Measurements from ENCODE around the gene ANKRD23.

ANKRD23 gene

DNA sequence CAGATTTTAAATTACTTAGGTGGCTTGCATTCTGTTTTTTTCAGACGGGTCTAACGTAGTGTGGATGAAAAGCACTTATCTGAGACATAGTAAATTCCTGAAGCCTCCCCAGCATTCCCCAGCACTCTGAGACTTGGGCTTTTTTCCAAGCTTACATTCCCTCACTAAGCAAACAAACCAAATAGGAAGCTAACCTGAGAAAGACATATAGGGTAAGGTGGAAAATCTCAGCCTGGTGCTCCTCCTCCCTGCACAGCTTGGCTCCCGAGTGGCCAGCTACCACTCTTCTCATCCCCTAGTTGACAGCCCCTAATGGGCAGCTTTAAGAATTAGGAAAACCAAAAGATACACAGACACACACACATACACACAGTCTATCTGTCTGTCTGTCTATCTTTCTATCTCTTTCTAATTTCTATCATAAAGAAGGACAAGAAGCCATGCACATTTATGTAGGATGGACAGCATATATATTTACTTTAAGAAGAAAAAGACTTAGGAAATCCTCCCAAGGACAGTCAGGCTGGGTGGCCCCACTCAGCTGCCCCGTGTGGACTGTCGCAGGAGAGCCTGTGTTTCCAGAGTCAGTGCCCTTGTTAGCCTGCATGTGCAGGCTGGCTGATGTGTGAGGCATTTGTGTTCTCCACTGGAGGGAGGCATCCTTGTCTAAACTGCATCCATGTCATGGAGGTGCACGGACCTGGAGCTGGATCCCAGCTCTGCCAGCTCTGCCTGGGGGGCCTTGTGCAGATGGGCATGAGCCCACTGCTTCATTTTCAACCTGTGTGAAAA lies 19.5 kb downstream of the ANKRD23 start:
- no peak for TF ChIP-seq GATA2 (IDR thresholded peaks at IDR 0.05; ENCODE audit: low read depth, low read length)
- TF ChIP-seq GATA3 (IDR thresholded peaks at IDR 0.05; ENCODE audit: low read depth, low read length) = no peak

DNA sequence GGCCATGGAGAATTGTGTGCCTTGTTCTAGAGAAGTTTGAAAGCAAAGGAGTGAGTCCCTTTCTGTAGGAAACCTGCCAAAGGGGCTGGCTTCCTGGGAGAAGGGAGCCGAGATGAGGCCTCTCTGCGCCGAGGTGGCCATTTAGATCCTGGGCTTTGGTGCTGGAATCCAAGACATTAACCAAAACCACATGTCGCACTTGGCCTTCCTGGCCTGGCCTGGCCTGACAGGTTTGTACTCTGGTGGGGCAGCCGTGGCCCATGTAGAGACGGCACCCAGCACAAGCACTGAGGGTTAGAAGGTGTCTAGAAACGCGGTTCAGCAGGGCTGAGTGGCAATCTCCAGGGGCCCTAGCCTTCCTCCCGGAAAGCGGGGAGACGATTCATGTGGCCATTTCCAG lies 20.6 kb downstream of the ANKRD23 start:
- no peak for TF ChIP-seq GATA2 (IDR thresholded peaks at IDR 0.05; ENCODE audit: low read depth, low read length)
- TF ChIP-seq GATA3 (IDR thresholded peaks at IDR 0.05; ENCODE audit: low read depth, low read length) = no peak

DNA sequence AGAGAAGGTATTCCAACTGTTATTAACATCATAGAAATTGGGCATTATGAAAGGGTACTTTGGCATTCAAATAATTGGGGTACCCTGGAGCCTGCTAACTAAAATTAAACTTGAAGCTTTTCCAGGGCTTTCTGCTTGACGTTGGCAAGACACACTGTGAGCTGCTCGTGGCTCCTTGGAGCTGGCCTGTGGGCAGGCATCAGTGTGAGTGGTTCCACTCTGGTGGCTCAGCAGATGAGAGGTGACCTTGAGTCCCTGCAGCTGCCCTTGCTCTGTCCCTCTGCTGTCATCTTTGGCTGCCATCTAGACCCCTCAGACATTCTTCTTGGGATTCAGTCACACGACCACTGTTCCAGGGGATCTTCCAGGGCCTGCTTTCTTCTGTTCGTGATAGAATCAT lies 21.0 kb downstream of the ANKRD23 start:
- TF ChIP-seq GATA3 (IDR thresholded peaks at IDR 0.05; ENCODE audit: low read depth, low read length) = no peak
- no peak for TF ChIP-seq GATA2 (IDR thresholded peaks at IDR 0.05; ENCODE audit: low read depth, low read length)

DNA sequence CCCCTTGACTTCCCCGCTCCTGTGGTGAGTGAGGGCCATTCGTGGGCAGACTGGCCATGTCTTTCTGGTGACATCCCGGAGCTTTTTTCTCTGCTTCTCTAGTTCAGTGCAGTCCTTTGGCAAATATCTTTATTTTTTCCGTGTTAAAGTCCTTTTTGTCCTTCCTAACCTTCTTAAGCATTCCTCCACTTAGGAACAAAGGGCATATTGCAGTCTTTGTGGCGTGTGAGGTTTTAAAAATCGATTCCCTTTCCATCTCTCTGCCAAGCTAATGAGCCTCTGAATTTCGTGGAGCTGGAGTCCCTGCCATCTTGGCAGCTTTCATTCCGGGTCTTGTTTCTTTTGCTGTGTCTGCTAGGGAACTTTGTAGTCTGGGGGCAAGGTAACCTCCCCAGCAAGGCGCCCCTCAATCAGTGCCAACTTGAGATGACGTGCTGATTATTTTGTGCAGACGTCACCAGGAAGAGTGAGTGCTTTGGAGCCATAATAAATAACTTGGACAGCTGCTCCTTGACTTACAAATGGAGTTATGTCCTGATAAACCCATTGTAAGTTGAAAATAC lies 22.6 kb downstream of the ANKRD23 start:
- TF ChIP-seq GATA3 (IDR thresholded peaks at IDR 0.05; ENCODE audit: low read depth, low read length) (no peak), GATA2 (IDR thresholded peaks at IDR 0.05; ENCODE audit: low read depth, low read length) (no peak)

DNA sequence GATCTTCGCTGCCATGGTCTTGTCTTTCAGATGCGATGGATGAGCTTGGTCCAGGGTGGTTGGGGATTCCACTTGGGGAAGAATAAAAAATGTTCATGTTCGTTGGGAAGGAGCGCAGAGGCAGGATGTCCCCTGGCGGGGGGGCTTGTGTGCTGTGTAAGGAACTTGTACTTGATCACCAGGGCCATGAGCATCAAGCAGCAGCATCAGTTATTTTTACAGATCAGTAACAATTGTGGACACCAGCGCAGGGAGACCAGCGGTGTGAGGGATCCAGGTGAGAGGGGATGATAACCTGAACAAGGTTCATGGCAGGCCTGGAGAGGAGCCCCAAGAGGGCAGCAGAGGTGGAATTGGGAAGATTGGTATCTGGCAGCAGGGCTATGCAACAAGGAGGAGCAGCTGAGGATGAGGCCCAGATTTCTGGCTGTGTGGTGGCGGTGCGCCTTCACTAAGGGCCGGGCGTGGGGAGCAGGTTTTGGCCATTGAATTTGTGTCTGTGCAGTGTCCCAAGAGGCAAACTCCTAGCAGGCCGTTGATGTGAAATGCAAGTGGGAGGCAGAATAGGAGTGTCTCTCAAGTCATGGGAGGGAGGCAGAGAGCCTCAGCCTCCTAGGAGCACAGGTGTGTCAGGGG lies 23.8 kb downstream of the ANKRD23 start:
- TF ChIP-seq GATA2 (IDR thresholded peaks at IDR 0.05; ENCODE audit: low read depth, low read length) = no peak
- no peak for TF ChIP-seq GATA3 (IDR thresholded peaks at IDR 0.05; ENCODE audit: low read depth, low read length)

DNA sequence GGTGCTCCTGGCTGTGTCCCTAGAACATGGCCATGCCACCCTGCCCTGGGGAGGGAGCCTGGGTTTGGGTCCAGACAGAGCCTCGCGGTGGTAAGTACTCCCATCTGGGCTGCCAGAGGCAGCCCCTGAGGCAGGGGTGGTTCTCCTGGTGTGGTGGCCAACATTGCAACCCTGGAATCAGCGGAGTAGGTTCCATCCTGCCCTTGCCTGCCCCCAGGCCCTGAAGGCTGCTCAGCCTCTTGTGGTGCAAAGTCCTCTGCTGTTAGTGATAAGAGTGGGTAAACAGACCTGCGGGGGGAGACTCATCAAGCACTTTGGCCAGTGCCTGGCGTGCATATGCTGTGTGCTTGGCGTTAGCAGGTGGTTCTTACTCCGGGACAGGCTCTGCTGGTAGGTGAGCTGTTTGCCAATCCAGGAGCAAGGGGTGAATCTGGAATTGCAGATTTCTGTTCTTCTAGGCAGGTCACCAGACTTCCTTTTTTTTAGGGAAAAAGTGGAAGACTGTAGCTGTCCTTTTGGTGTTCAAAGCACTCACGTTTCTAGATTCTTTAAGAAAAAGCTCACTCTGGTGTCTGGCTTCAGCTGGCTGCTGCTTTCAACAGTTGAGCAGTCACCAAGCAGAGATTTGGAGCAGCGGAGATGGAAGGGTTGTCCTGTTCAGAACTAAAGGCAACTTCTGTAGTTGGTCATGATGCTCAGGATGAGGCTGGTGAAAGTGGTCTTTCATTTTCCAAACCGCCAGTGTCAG lies 24.5 kb downstream of the ANKRD23 start:
- TF ChIP-seq GATA3 (IDR thresholded peaks at IDR 0.05; ENCODE audit: low read depth, low read length) = no peak
- 0 out of 2 replicates have a peak, but pooled peaks have one; percentile 21 for TF ChIP-seq GATA2 (IDR thresholded peaks at IDR 0.05; ENCODE audit: low read depth, low read length)

DNA sequence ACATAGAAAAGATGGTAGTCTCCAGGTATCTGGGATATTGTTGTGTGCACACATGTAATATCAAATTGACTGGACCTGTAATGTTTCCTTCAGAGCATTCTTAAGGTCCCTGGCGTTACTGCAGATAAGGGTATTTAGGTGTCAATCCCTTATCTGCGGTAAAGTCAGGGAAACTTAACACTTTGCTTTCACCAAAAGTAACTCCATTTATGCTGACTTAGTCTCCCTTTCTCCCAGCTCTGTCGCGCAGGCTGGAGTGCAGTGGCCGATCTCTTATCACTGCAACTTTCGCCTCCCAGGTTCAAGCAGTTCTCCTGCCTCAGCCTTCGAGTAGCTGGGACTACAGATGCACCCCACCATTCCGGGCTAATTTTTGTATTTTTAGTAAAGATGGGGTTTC lies 25.9 kb downstream of the ANKRD23 start:
- TF ChIP-seq GATA3 (IDR thresholded peaks at IDR 0.05; ENCODE audit: low read depth, low read length) = no peak
- no peak for TF ChIP-seq GATA2 (IDR thresholded peaks at IDR 0.05; ENCODE audit: low read depth, low read length)

DNA sequence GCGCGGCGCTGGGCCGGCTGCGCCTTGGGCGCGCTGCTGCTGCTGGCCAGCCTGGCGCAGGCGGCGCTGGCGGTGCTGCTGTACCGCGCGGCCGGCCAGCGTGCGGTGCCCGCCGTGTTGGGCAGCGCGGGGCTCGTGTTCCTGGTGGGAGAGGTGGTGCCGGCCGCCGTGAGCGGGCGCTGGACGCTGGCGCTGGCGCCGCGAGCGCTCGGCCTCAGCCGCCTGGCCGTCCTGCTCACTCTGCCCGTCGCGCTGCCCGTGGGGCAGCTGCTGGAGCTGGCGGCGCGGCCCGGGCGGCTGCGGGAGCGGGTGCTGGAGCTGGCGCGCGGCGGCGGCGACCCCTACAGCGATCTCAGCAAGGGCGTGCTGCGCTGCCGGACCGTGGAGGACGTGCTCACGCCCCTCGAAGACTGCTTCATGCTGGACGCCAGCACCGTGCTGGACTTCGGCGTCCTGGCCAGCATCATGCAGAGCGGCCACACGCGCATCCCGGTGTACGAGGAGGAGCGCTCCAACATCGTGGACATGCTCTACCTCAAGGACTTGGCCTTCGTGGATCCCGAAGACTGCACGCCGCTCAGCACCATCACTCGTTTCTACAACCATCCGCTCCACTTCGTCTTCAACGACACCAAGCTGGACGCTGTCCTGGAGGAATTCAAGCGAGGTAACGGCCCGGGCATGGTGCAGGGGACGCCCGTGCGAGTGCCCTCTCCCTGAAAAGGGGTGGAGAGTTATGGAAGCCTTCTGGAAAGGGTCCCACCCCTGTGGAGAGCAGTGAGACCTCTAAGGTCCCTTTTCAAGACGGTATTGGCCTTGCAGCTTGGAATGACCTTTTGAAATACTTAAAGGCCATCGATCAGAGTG lies 26.8 kb downstream of the ANKRD23 start:
- TF ChIP-seq GATA3 (IDR thresholded peaks at IDR 0.05; ENCODE audit: low read depth, low read length) (no peak), GATA2 (IDR thresholded peaks at IDR 0.05; ENCODE audit: low read depth, low read length) (no peak)

DNA sequence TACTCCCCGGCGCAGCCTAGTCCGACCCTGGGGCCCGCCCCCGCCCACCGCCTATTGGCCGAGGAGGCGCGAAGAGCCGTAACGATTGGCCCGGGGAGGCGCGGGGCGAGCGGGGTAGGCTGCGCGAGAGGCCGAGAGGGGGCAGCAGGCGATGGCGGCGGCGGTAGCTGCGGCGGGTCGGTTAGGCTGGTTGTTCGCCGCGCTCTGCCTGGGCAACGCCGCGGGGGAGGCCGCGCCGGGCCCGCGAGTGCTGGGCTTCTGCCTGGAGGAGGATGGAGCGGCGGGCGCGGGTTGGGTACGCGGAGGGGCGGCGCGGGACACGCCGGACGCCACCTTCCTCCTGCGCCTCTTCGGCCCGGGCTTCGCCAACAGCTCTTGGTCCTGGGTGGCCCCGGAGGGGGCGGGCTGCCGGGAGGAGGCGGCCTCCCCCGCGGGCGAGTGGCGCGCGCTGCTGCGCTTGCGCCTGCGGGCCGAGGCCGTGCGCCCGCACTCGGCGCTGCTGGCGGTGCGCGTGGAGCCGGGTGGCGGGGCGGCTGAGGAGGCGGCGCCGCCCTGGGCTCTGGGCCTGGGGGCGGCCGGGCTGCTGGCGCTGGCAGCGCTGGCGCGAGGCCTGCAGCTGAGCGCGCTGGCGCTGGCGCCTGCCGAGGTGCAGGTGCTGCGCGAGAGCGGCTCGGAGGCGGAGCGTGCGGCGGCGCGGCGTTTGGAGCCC lies 27.5 kb downstream of the ANKRD23 start, which contains the start of gene CNNM3:
TSS of gene CNNM3 (plus strand) at position 142 of the 709 bp plus-strand sequence. CDS start at position 152, 10 bp downstream.
- no peak for TF ChIP-seq GATA2 (IDR thresholded peaks at IDR 0.05; ENCODE audit: low read depth, low read length)
- no peak for TF ChIP-seq GATA3 (IDR thresholded peaks at IDR 0.05; ENCODE audit: low read depth, low read length)

DNA sequence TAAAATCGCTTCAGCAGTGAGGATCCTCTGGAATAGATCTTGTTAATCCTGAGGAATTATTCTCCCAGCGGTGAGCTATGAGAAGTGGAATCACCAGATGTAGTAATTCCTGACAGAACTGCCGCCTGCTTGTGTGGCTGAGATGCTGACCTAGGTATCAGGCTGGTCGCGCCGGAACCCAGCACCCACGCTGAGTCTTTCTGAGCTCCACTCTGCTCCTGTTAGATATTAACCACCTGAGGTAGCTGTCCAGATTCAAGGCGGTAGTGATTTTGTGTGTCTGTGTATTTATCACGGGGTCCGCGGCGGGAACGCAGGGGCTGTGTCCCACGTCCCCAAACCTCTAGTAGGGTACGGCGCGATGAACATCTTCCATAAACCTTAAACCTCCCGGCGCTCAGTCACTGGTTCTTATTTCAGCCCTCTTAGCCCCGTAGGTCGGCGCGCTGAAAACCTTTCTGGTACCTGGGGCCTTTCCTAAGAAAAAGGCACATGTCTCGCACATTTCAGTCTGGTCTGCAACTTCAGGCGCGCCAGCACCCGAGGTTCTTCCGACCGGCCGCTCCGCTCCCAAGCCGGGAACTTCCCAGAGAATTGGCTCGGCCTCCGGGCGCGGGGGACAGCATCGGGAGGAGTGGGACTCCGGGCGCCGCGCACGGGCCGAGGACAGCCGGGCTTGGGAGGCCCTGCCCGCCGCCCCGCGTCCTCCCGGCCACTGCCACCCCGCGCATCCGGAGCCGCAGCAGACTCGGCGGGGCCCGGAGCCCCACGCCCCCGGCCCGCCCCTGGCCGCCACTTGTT lies 28.3 kb downstream of the ANKRD23 start:
- TF ChIP-seq GATA3 (IDR thresholded peaks at IDR 0.05; ENCODE audit: low read depth, low read length) (no peak), GATA2 (IDR thresholded peaks at IDR 0.05; ENCODE audit: low read depth, low read length) (no peak)

DNA sequence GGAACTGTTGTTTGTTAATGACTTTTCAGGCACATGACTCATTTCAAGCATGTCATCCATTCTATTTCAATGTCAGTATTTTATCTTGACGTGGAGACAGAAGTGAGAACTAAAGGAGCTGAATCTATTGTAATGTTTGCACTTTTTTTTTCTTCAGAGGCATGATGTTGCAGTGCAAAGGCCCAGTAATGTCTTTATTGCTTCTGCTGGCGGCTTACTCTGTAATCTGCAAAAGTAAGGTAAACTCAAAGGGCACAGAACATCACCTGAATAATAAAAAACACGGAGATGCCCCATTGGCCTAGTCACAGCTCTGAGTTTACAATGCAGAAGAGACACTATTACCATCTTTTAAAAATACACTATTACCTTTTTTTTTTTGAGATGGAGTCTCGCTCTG lies 30.2 kb downstream of the ANKRD23 start:
- no peak for TF ChIP-seq GATA3 (IDR thresholded peaks at IDR 0.05; ENCODE audit: low read depth, low read length)
- no peak for TF ChIP-seq GATA2 (IDR thresholded peaks at IDR 0.05; ENCODE audit: low read depth, low read length)

DNA sequence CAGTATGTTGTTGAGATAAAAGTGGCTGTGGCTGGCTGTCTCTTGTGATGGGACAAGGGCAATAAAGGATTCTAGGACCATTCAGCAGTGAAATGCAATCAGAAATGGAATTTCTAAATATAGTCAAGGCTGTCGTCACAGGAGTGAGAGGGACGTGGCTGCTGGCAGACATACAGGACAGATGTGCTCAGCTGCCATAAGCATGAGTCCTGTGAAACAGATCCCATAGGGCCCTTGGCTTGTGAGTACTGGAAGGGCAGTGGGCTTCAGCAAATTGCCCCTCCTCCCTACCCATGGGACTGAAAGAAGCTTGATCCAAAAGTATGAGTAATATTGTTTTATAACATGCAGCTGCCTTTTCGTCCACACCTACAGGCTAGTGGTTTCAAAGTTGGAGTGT lies 31.9 kb downstream of the ANKRD23 start:
- TF ChIP-seq GATA2 (IDR thresholded peaks at IDR 0.05; ENCODE audit: low read depth, low read length) = no peak
- TF ChIP-seq GATA3 (IDR thresholded peaks at IDR 0.05; ENCODE audit: low read depth, low read length) = no peak
